GM23338 (cell line): ENCODE data around the gene HTRA1.

Experiments used
- CTCF ChIP-seq, 2 experiments: fragments of 200-600 bp in 1 of 2; sonication (generic) in 1 of 2; conservative IDR thresholded peaks; 2 replicates each; pipeline versions ENCODE4 v1.5.1 to v1.6.1; 2016 to 2017; ENCODE audit warnings: antibody characterized with exemption in 2 of 2, low read depth in 2 of 2, mild to moderate bottlenecking in 2 of 2, moderate library complexity in 1 of 2
- EZH2phosphoT487 ChIP-seq: fragments of 200-600 bp; sonication (generic); IDR thresholded peaks from one replicate; pipeline ENCODE4 v1.8.1; 2018; ENCODE audit warnings: antibody characterized with exemption; ENCODE audit not compliant: unreplicated experiment
- POLR2AphosphoS5 ChIP-seq: IDR thresholded peaks from 2 replicates; pipeline ENCODE4 v1.6.1; 2016; ENCODE audit warnings: antibody characterized with exemption, low read depth

DNA sequence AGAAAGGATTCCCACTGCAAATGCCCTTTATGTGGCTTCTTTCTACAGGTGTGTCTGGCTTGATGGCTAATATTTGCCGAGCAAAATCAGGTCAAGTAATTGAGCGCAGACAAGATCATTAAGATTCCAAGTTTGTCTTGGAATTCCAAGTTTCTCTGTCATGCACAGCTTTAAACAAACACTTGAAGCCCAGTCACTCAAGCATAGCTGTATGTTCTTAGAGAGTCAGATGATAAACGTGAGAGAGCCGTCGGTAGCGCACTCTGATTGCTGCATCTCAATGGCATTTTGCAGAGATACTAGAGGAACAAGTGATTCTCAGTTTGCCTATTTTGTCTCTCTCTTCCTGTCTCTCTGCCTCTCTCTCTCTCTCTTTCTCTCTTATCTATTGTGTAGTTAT lies 99.9 kb downstream of the HTRA1 start:
- TF ChIP-seq POLR2AphosphoS5 = no peak
- no peak for TF ChIP-seq EZH2phosphoT487
- no peak for TF ChIP-seq CTCF (conservative IDR thresholded peaks at IDR 0.05; ENCODE audit: low read depth in 2 of 2)
